GM23248 (cell line): ENCODE data around the gene NAPEPLD. TPM values are rescaled to one million over a fixed set of nuclear protein-coding genes. Genes with fewer than 3 reads are reported as not detected.

ENCODE experiments used
- DNase-seq: peaks from one replicate; pipeline ENCODE4 v3.0.0-alpha.2; 2015
- H2AFZ ChIP-seq: fragments of 200-600 bp; sonication (generic); 2 replicates; pipeline ENCODE4 v1.6.1; 2016; ENCODE audit warnings: antibody characterized with exemption
- H3F3A ChIP-seq: fragments of 200-600 bp; sonication (generic); 2 replicates; pipeline ENCODE4 v1.6.1; 2016; ENCODE audit warnings: mild to moderate bottlenecking, antibody characterized with exemption, mixed run types; ENCODE audit not compliant: insufficient read depth
- H3K27ac ChIP-seq: fragments of 200-600 bp; sonication (generic); 2 replicates; pipeline ENCODE4 v1.5.1; 2016; ENCODE audit warnings: mild to moderate bottlenecking
- H3K27me3 ChIP-seq: fragments of 200-600 bp; sonication (generic); replicated peaks from 2 replicates; pipeline ENCODE4 v1.6.1; 2016; ENCODE audit warnings: mild to moderate bottlenecking; ENCODE audit not compliant: insufficient read depth
- H3K36me3 ChIP-seq: fragments of 200-600 bp; sonication (generic); 2 replicates; pipeline ENCODE4 v1.6.1; 2016; ENCODE audit warnings: low read depth, mild to moderate bottlenecking
- H3K4me1 ChIP-seq: fragments of 200-600 bp; sonication (generic); 2 replicates; pipeline ENCODE4 v1.6.1; 2016; ENCODE audit warnings: mild to moderate bottlenecking; ENCODE audit not compliant: insufficient read depth
- H3K4me2 ChIP-seq: fragments of 200-600 bp; sonication (generic); one replicate; pipeline ENCODE4 v1.6.1; 2016; ENCODE audit warnings: mild to moderate bottlenecking; ENCODE audit not compliant: unreplicated experiment
- H3K4me3 ChIP-seq: fragments of 200-600 bp; sonication (generic); 2 replicates; pipeline ENCODE4 v1.5.1; 2016; ENCODE audit warnings: mild to moderate bottlenecking
- H3K79me2 ChIP-seq: fragments of 200-600 bp; sonication (generic); 2 replicates; pipeline ENCODE4 v1.6.1; 2016; ENCODE audit warnings: mild to moderate bottlenecking; ENCODE audit not compliant: insufficient read depth
- H3K9ac ChIP-seq: fragments of 200-600 bp; sonication (generic); 2 replicates; pipeline ENCODE4 v1.6.1; 2016; ENCODE audit warnings: mild to moderate bottlenecking
- H3K9me2 ChIP-seq: fragments of 200-600 bp; sonication (generic); 2 replicates; pipeline ENCODE4 v1.6.1; 2016; ENCODE audit warnings: mixed run types, mild to moderate bottlenecking, moderate library complexity; ENCODE audit not compliant: insufficient read depth
- H3K9me3 ChIP-seq: fragments of 200-600 bp; sonication (generic); one replicate; pipeline ENCODE4 v1.6.1; 2017; ENCODE audit warnings: low read depth
- H4K20me1 ChIP-seq: fragments of 200-600 bp; sonication (generic); 2 replicates; pipeline ENCODE4 v1.6.0; 2016; ENCODE audit not compliant: insufficient read depth
- EZH2 ChIP-seq: fragments of 200-600 bp; sonication (generic); IDR thresholded peaks from 2 replicates; pipeline ENCODE4 v1.6.1; 2018; ENCODE audit warnings: antibody characterized with exemption, mild to moderate bottlenecking; ENCODE audit not compliant: insufficient read depth, poor library complexity, severe bottlenecking
- EZH2phosphoT487 ChIP-seq: fragments of 200-600 bp; sonication (generic); IDR thresholded peaks from 2 replicates; pipeline ENCODE4 v1.6.1; 2018; ENCODE audit warnings: antibody characterized with exemption, moderate library complexity, mild to moderate bottlenecking, low read depth; ENCODE audit not compliant: insufficient read depth
- WGBS, 2 experiments: methylation state at CpG; one replicate each; pipeline ENCODE4 v1.1.6; 2015 to 2017; ENCODE audit warnings: low lambda C conversion rate in 2 of 2, low coverage in 1 of 2; ENCODE audit errors: missing lambda C conversion rate in 2 of 2; 5-methylcytosine and 5-hydroxymethylcytosine counted together
- in situ Hi-C: fragments of 300-500 bp; cut with MboI; formaldehyde crosslinking; loops from 2 replicates; pipeline ENCODE4 v1.15.0; 2020
- polyA plus RNA-seq: library from polyadenylated mRNA; unstranded; fragments of >200 nt; fragmentation: Nextera tagmentation; extraction: Ambion mirVana; gene quantifications from 2 replicates; pipeline ENCODE4 v1.2.1, GENCODE V29; 2016
- total RNA-seq: library from RNA; depleted of rRNA; stranded (reverse); fragments of >200 nt; shearing (Covaris generic); gene quantifications from 2 replicates; pipeline ENCODE4 v1.2.3, GENCODE V29; 2014

NAPEPLD gene
- total and polyA plus RNA-seq, 2 experiments from 2014 or later: 4.4 to 10.8 TPM

DNA sequence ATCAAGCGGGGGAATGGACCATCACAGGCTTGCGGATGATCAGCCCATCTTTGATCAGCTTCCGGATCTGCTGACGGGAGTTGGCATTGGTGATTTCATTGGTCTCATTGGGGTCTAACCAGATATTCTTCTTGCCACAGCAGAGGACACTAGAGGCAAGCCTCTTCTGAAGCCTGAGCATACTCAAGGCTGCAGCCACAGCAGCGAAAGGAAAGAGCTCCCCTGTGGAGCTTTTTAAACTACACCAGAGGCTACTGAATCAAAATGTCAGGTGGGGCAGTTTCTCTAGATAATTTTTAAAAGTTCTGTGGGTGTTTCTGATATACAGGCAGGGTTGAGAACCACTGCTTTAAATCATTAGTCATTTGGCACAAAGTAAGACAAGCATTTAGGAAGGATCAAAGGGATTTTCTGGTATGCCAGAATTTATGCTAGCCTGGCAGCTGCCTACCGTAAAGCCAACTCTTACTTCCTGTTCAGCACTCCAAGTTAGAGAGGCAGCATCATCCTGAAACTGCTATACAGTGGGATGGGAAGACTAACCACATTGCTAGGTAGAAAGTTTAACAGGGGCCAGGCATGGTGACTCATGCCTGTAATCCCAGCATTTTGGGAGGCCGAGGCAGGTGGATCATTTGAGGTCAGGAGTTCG is 7.0 kb downstream of the NAPEPLD start:
- Histone ChIP-seq H3K36me3 (no peaks in the 10 kb centered on the region), H3K4me1 (peaks cover under 1% of the 10 kb centered on the region; the same call in 1 of the 2 replicates), H3K79me2 (peaks cover 27% of the 10 kb centered on the region), H2AFZ (no peak overlapping the region), H3K9me2 (no peaks in the 10 kb centered on the region), H3K9me3 (no peaks in the 10 kb centered on the region), H3K27ac (no peak overlapping the region), H3K4me3 (no peak overlapping the region), H3K9ac (no peak overlapping the region), H3K4me2 (no peak overlapping the region), H3F3A (no peaks in the 10 kb centered on the region), H3K27me3 (no peaks in the 10 kb centered on the region), H4K20me1 (no peaks in the 10 kb centered on the region)
- WGBS, 2 experiments: 98% methylated on average over 8 of the region's 8 CpGs
- no peak for TF ChIP-seq EZH2
- TF ChIP-seq EZH2phosphoT487: no peak
- in situ Hi-C loops: no loop called here
- no peak for DNase-seq

DNA sequence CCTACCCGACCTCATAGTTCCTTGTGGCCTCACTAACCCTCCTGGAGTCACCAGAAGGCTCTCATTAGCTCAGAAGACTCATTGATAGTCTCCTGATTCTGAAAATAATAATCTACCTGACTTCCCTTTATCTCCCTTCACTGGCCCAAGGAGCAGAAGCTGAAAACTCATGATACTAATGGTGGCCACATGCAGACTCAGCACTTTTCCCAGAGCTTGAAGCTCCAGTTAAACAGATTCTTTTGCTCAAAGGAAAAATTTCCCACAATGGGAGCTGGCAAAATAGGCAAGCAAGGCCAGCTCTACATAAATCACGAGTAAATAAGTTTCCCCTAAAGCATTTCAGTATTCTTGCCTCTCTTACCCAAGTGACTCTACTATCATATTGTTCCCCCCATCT is 8.2 kb downstream of the NAPEPLD start:
- Histone ChIP-seq H3K9me2 (no peaks in the 10 kb centered on the region), H3K4me1 (0 out of 2 replicates have a peak, but pooled peaks cover 2% of the 10 kb centered on the region), H3K27me3 (no peaks in the 10 kb centered on the region), H3K79me2 (peaks cover 21% of the 10 kb centered on the region; the same call in 1 of the 2 replicates), H3F3A (no peaks in the 10 kb centered on the region), H3K27ac (no peak overlapping the region), H3K36me3 (no peaks in the 10 kb centered on the region), H3K9me3 (no peaks in the 10 kb centered on the region), H3K9ac (no peak overlapping the region), H3K4me3 (no peak overlapping the region), H4K20me1 (no peaks in the 10 kb centered on the region), H3K4me2 (no peak overlapping the region), H2AFZ (no peak overlapping the region)
- 91 to 94% methylated on average over 2 of the region's 2 CpGs for WGBS, 2 experiments
- TF ChIP-seq EZH2 (no peak), EZH2phosphoT487 (no peak)
- DNase-seq: no peak
- in situ Hi-C loops: no loop called here

DNA sequence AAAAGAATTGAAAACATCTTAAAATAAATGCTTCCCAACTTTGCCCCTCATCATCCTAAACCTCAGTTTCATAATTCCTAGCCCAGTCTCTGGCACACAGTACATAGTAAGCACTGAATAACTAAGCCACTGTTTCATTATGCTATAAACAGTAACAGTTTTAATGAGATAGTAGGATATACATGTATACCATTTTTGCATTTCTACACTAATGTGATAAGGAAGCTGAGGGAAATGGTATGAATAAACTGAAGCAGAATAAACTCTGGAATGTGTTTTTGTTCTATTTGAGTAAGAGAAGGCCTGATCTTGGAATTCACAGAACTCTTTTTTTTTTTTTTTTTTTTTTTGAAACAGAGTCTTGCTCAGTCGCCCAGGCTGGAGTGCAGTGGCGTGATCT is 8.8 kb downstream of the NAPEPLD start:
- peaks cover 15% of the 10 kb centered on the region; the same call in 1 of the 2 replicates for H3K79me2 ChIP-seq
- H3K9me2 ChIP-seq: no peaks in the 10 kb centered on the region
- H3K36me3 ChIP-seq: no peaks in the 10 kb centered on the region
- no peak overlapping the region for H3K9ac ChIP-seq
- no peak overlapping the region for H3K4me2 ChIP-seq
- no peak for DNase-seq
- no peaks in the 10 kb centered on the region for H3K9me3 ChIP-seq
- H3K4me1 ChIP-seq: peaks cover 8% of the 10 kb centered on the region; the same call in 1 of the 2 replicates
- H3F3A ChIP-seq: peaks cover 4% of the 10 kb centered on the region; the same call in 1 of the 2 replicates
- no peak overlapping the region for H3K4me3 ChIP-seq
- WGBS, 2 experiments: 92 to 100% methylated on average over 2 of the region's 2 CpGs
- no peak for TF ChIP-seq EZH2
- TF ChIP-seq EZH2phosphoT487: no peak
- H3K27me3 ChIP-seq: no peaks in the 10 kb centered on the region
- no peaks in the 10 kb centered on the region for H4K20me1 ChIP-seq
- H3K27ac ChIP-seq: no peak overlapping the region
- in situ Hi-C loops: no loop called here
- no peak overlapping the region for H2AFZ ChIP-seq

DNA sequence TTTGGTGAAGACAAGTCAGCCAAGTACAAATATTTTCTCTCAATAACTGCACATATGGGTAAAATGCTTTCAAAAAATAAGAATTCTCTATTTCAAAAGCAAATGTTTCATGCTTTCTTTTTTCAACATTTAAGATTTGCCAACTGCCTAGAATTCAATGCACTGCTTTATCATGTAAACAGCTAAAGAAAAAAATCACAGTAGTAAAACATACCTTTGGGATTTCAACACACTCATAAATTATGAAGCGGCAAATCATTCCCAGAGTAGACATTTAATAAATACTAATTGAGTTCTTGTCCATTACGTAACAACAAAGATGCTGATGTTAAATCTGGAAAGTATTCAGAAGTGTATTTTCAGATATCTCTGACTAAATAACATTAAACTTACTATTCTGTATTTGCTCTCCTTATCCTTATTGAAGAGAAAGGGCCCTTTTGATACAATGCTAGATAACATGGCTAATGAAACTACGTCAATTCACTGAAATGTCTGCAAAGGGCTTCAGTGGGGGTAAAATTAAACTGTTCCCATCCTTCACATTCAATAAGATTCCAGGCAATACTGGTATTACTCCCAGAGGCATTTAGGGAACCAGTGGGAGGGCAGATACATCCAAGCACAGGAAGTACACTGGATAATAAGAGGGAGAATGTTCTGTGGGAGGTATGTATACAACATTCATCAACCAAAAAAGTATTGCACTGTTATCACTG is 13.9 kb downstream of the NAPEPLD start:
- H3K27ac ChIP-seq: no peak overlapping the region
- no peaks in the 10 kb centered on the region for H3K27me3 ChIP-seq
- H3F3A ChIP-seq: peaks cover 7% of the 10 kb centered on the region; the same call in 1 of the 2 replicates
- no peak overlapping the region for H3K9ac ChIP-seq
- DNase-seq: peak; percentile 5
- TF ChIP-seq EZH2: no peak
- no peak for TF ChIP-seq EZH2phosphoT487
- no peaks in the 10 kb centered on the region for H3K9me2 ChIP-seq
- H3K4me1 ChIP-seq: peaks cover 13% of the 10 kb centered on the region; the same call in 1 of the 2 replicates
- H3K36me3 ChIP-seq: no peaks in the 10 kb centered on the region
- H3K4me2 ChIP-seq: no peak overlapping the region
- no peaks in the 10 kb centered on the region for H3K9me3 ChIP-seq
- in situ Hi-C loops: no loop called here
- H2AFZ ChIP-seq: no peak overlapping the region
- H4K20me1 ChIP-seq: no peaks in the 10 kb centered on the region
- WGBS, 2 experiments: 53 to 59% methylated on average over 3 of the region's 3 CpGs
- H3K79me2 ChIP-seq: peaks cover 3% of the 10 kb centered on the region; the same call in 1 of the 2 replicates
- no peak overlapping the region for H3K4me3 ChIP-seq
